GM18868 (cell line): ENCODE data around the gene UNC13D.
"Not testable (repeated sequence)": the region's sequence is repeated elsewhere in the genome, so short reads cannot be mapped to it uniquely, and the experiment has no call there.

Source experiments
- ATAC-seq: cut with Tn5 transposase; IDR thresholded peaks from one replicate; pipeline ENCODE4 v1.9.1; 2021; ENCODE audit warnings: mild to moderate bottlenecking, moderate library complexity; ENCODE audit not compliant: unreplicated experiment

UNC13D gene

DNA sequence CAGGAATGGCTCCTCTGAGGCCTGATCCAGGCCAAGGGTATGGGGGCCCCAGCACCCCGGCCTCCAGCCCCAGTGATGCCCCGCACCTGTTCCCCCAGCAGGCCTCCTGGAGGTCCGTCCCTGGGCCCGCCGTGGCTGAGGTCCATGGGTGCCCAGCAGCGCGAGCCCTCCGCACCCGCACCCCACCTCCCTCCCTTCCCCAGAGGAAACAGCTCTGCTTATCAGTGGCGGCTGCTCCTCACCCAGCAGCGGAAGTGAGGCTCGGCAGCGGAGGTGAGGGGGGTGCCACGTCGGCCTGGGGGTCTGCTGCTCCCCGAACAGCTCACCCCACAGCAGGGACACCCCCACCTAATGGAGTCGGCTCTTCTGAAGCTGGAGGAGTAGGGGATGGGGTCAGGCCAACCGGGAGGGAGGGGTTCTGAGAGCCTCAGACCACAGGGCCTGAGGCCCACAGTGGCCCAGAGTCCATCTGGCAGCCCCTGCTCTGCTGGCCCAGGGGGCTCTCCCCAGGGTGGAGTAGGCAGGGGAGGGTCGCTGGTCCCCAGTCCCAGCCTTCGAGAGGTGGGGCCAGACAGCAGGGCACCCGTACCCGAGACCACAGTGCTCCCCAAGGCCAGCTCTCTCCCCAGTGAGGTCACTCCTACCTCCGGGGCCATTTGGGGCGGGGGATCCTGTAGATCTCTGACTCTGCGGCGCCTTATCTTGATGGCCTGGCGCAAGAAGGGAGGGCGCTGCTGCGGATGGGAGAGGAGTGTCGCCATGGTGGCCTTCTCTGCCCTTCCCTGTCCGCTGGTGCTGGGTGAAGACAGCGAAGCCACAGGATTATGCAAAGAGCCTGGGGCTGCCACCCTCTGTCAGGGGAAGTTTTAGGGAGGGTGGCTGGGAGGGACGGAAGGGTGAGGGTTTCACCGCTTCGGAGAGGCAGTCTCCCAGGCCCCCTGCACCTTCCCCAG lies at the start of gene UNC13D:
Gene UNC13D (minus strand): TSS at position 828 of the 953 bp plus-strand sequence. CDS start 67 bp downstream, at position 761.
- ATAC-seq = no peak

DNA sequence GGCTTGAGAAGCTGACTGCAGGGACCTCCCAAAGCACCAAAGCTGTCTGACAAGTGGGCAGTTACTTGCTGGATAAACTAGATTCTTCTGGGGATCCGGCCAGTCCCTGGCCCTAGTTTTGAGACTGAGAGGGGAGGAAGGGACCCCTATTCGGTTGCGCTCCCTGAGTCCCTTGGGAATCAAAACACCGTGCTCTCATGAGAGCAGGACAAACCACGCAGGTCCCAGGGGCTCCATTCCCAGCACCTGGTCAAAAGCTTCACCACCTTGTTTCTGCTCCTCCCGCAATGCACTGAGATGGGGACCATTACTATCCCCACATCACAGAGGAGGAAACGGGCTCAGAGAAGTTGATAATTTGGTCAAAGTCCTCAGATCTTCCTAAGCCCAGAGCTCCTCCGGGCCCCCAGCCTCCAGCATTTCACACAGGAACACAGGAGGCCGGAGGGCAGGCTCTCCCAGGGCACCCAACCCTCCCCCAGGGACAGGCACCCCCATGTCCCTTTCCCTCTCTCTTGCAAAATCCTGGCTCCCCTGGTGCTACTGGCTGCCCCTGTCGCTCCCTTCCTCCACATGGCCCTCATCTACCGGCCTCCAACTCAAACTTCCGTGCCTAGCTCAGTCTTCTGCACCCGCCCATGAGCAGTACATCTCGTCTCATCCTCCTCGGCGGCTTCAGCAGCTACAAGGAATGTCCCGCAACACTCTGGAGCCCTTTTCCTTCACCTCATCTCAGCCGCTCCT lies 49.3 kb upstream of the UNC13D start:
- no peak for ATAC-seq

DNA sequence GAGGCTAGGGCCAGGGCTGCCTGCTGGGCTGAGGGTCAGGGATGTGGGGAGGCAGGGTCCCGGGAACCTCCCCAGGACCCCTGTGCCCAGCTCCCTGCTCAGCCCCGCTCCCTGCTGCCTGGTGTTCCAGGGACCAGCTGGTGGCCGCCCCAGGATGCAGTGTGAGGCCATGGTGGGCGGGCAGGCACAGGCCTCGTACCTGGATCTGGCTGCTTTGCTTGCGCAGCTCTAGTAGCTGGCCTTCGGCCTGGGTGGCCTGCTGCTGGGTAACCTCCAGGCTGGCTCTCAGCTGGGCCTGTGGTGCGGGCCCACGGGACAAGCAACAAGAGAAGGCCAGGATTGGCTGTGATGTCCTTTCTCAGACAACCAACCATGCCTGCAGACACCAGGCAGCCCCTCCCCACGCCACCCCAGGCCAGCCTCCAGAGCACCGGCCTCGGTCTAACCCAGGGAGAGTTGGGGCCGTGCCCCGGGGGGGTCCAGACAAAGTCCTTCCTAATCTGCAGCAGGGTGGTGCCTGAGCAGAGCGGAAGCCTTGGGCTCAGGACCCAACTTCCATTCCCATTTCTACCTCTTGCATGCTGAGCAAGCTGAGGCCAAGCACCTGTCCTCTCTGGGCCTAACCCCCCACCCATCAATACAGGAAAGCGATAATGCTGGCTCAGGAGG lies 48.5 kb upstream of the UNC13D start:
- no peak for ATAC-seq

DNA sequence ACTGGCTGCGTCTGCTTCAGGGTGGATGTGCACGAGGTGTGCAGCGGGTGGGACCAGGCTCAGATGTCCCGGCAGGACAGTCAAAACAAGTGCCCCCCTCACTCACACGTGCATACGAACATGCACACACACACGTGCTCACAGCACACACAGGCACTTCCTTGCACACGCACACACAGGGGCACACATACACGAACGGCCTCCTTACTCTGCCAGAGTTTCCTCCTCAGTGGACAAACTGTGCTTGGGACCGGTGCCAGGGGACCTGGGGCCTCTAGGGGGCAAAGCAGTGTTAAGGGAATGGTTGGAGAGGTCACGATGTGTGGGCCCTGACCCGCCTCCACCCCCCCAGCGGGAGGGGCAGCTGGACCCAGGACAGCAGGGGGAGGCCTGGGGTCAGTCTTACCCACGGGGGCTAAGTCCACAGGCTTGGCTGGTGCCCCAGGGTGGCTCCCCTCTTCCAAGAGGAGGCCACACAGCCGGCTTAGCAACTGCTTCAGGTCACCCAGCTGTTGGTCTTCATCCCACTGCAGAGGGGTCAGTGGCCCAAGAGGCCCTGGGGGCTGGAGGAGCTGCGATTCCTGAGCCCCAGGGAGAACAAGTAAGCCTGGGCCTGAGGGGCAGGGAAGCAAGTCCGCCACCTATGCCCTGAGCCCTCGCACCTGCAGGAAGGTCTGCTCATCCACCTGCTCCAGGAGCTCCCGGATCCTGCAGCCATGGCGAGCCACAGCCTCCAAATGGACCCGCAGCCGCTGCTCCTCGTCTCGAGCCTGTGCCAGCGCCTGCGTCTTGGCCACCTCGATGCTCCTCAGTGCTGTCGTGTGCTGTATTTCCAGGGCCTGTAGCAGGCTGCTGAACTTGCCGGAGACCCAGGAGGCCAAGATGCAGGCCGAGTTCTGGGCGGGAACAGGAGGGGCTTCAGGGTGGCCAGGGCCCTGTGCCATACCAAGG lies 47.7 kb upstream of the UNC13D start:
- no peak for ATAC-seq

DNA sequence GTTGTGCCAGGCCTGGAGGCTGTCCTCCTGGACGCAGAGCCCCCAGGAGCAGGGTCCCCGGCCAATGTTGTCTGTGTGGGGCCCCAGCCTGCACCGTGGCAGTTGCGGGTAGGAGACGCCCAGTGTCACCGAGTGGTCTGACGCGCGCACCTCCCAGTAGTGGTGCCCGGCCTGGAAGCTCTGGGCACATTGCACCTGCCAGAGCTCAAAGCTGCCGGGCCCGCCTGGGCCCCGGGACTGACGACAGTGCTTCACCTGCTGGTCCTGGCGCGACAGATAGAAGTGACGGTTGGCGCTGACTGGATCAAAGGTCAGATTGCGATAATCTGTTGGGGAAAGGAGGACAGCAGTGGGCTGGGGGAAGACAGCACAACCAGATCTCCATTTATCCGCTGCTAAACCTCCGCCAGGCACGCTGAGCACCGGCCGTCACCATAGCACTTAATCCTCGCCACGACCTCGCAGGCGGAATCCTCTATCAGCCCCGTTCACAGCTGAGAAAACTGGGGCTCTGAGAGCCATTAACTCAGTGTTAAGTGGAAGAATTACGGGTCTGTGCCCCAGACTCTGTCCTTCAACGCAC lies 46.9 kb upstream of the UNC13D start:
- no peak for ATAC-seq

DNA sequence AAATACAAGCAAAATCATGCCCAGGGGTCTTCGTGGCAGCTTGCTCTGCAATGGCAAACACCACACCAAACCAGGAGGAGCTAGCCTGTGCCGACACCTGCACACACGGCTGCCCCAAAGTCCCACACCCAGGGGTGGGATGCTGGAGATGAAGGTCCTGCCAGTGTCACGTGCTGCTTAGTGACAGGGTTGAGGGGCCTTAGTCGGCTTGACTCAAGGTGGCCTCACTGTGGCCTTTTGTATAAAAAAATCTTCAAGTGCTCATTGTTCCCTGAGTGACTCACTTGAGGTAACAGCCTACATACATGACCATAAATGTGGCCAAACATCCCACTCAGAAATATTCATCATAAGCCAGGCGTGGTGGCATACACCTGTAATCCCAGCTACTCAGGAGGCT lies 45.2 kb upstream of the UNC13D start:
- no peak for ATAC-seq

DNA sequence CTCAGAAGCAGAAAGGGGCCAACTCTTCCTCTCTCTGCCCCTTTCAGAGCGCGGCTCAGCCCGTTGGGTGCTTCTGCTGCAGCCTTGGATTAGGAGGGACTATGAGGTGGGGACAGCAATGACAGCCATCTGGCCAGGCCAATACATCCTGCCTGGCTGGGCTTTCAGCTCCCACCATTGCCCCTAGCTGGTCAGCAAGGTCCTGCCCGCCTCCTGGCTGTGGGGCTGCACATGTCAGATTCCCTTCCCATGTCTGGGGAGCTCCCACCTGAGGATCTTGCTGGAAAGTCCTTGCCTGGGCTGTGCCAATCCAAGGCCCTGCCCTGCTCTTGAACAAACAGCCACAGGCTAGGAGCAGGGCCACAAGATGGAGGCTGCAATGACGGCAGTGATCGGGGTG lies 44.3 kb upstream of the UNC13D start:
- ATAC-seq = no peak

DNA sequence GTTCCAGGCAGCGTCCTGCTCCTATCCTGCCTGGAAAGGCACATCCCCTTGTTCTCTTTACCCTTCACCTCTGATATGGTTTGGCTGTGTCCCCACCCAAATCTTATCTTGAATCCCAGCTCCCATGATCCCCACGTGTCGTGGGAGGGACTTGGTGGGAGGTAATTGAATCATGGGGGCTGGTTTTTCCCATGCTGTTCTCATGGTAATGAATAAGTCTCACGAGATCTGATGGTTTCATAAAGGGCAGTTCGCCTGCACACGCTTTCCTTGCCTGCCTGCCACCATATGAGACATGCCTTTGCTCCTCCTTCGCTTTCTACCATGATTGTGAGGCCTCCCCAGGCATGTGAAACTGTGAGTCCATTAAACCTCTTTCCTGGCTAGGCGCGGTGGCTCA lies 41.7 kb upstream of the UNC13D start:
- ATAC-seq = not testable (repeated sequence)

DNA sequence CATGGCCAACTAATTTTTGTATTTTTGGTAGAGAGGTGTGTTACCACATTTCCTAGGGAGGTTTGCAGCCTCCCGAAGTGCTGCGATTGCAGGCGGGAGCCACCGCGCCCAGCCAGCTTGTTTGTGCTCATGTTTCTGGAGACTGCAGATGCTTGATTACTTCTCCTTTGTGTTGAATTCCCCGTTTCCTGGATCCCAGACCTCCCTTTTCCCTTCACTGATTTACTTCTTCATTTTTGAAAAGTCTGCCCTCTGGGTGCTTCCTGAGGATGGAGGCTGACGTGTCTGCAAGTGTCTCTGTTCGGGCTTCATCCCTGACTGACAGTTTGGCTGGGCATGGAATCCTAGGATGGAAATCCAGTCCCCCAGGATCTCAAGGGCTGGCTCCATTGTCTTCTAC lies 41.2 kb upstream of the UNC13D start:
- ATAC-seq = no peak

DNA sequence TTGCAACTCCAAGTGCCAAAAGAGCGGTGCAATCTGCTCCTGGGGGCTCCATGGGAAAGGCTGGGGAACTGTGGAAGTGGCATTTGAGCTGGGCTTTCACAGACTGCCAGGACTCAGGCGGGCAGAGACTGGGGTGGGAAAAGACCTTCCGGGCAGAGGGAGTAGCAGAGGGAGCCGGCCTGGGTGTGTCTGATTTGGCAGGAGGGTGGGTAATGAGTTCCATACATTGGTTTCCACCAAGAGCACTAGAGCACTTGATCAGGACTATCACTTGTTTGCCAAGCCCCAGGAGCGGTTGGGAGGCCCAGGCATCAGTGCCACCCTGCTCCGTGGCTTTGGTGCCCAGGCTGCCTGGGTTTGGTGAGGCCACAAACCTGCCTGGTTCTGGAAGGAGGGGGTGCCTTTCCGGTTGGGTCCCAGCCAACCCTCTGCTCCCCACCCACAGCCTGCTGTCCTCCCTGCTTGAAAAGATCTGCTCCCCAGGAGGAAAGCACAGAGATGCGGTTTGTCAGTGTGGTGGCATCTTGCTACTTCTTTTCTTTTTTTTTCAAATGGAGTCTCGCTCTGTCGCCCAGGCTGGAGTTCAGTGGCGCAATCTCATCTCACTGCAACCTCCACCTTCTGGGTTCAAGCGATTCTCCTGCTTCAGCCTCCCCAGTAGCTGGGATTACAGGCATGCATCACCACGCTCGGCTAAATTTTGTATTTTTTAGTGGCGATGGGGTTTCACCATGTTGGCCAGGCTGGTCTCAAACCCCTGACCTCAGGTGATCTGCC lies 37.7 kb upstream of the UNC13D start:
- no peak for ATAC-seq

DNA sequence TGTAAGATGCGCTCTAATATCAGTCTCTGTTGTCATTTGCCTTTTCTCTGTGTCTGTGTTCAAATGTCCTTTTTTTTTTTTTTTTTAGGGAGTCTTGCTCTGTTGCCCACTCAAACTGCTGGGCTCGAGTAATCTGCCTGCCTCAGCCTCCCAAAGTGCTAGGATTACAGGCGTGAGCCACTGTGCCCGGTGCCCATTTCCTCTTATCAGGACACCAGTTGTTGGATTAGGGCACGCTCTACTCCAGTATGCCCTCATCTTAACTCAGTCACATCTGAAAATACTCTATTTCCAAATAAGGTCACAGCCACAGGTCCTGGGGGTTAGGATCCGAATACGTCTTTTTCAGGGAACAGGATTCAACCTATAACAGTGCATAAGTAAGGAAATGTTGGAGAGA lies 36.1 kb upstream of the UNC13D start:
- ATAC-seq = no peak

DNA sequence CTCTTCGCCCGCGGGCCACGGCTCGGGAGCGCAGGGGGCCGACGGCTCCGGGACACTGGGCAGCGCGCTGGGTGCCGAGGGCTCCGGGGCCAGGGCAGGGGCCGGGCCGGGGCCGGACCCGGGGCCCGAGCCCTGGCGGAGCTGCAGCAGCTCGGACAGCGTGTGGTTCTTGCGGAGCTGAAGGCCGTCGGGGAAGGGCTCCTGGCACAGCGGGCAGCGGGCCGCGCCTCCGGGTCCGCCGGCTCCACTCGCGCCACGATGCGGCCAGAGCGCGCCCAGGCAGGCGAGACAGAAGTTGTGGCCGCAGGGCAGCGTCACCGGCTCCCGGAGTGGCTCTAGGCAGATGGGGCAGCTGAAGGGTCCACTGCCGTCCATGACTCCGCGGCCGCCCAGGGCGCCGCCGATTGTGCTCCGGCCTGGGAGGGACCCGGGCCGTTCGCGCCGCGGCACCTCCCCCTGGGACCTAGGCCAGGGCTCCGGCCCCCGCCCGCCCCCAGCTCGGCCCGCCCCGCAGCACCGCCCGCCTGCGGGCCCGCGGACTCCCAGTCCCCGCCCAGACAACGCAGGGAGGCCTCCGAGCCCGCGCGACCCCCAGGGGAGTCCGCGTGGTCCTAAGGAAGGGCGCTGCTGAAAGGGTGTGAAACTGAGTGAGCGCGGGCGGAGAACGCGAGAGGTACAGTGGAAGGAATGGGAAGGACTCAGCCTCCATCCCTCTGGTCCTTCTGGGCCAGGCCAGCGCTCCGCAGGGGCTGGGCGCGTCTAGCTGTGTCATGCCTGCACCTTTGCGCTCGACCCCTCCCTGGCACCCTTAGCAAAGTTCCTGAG lies 34.2 kb upstream of the UNC13D start, which contains the start of gene TRIM47:
Gene TRIM47 (minus strand): TSS at position 408 of the 825 bp plus-strand sequence. CDS start 33 bp downstream, at position 375.
- ATAC-seq = no peak

DNA sequence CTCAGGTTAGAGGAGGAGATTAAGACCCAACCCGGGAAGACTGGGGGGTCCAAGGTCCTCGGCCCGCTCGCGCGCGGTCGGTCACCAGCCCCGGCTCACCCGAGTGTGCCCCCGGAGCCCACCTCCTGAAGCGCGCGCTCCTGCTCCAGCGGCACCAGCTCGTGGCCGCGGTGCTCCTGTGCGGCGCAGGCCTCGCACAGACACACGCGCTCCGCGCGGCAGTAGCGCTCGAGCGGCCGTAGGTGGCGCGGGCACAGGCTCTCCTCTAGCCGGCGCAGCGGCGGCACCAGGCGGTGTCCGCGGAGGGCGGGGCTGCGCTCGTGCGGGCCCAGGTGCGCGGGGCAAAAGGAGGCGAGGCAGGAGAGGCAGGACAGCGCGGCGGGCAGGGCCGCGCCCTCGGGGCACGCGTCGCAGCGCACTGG lies 33.6 kb upstream of the UNC13D start:
- peak; percentile 42 for ATAC-seq

DNA sequence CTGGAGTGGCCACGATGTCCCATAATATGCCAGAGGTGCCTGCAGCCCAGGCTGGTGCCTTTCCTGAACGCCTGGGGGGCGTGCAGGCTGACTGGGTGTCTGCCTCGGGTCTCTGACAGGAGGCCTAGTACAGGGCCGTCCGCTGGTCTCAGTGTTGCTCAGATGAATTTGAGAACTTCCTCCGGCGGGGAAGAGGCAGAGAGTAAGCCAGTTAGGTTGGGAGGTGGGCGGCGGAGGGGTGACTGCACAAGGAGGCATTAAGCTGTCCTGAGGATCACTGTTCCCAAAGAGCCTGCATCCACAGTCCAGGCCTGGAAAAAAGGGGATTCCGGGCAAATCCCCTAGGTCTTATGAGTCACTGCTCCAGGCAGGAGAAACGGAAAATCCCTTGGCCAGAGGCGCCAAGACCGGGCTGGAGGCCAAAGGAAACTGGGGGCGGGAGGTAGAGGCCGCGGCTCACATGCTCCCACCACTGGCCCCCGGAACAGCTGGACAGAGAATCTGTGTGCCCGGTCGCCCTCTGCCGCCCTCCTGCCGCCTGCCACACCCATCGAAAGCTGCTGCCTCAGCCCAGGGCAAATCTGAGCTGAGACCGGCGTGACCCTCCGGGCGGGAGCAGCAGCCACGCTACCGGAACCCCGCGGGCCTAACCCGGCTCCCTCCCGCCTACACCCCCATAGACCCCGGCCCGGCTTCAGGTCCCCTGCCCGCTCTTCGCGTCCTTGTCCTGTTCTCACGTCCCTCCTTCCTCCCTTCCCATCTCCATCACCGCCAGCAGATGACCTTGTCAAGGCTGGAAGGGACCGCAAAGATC lies 32.9 kb upstream of the UNC13D start:
- no peak for ATAC-seq

DNA sequence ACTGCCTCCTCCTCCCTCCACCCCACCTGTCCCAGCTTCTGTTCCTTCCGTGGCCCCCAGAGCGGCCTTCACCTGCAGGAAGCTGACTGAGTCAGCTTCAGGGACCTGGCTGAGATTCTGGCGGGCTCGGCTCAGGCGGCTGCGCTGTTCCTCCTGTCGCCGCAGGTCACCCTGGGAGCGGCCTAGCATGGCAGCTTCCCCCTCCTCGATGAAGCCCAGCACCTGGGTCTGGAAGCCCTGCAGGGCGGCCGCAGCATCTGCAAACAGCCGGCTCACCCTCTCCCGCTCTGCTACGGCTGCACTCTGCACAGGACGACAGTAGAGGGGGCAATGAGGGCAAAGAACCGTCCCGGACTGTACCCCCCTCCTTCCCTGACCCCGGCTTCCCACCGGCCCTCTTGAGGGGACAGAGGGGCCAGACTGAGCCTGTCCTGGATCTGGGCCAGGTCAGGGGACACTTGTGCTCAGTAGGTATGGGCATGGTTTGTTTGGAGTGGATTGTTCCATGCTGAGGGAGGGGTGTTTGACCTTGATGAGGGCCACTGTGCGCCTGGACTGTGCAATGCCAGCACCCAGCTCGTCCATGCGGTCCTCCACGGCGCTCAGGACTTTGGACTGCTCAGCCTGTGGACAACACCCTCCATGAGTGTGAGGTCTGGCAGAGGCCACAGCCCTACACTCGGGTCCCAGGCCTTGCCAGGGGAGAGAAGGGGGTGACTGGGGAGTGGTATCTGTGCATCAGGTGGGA lies 32.2 kb upstream of the UNC13D start:
- ATAC-seq = no peak

DNA sequence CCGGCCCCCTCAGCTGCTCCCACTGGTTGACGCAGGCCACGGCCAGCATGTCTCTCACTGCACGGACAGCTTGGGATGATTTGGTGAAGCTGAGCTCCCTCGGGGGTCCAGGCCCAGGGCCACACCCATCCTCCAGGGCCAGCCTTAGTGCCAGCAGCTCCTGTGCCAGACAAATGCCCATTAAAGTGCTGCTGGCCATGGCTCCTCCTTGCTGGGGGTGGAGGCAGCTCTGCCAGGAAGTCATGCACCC lies 31.7 kb upstream of the UNC13D start:
- no peak for ATAC-seq
